T-helper 1 cell treated with Interleukin-12 subunit alpha and Interleukin-12 subunit beta and Interleukin-4 antibody, amounts not matched to agents 30 ng/mL and 1 ng/mL, for 36 hours (primary cell): Measurements from ENCODE around the gene CFHR4. TPM values are rescaled to one million over a fixed set of nuclear protein-coding genes. Genes with fewer than 3 reads are reported as not detected.
"Not testable (repeated sequence)": the region's sequence is repeated elsewhere in the genome, so short reads cannot be mapped to it uniquely, and the experiment has no call there.

Source experiments
- intact Hi-C: fragments of 100-400 bp; cut with micrococcal nuclease; formaldehyde crosslinking; loops from one replicate; pipeline ENCODE4 v1.15.1; 2024
- total RNA-seq: library from RNA; stranded (reverse); gene quantifications from 2 replicates; pipeline ENCODE4 v1.2.3, GENCODE V29; 2022

The CFHR4 gene
- not detected in 2 replicates for total RNA-seq

GRCh38 chr1:196887515-196888239 lies at the start of gene CFHR4:
Gene CFHR4, plus strand, starts transcription at chr1:196888052. Its CDS starts 99 bp downstream, at chr1:196888151.
- intact Hi-C loops, result no loop called here

- intact Hi-C loops, result not testable (repeated sequence)
These were observed 38.0 kb upstream of the CFHR4 start for GRCh38 chr1:196849613-196850492.

- intact Hi-C loops, result no loop called here
These were observed 31.8 kb upstream of the CFHR4 start for GRCh38 chr1:196856053-196856452.

- intact Hi-C loops, result no loop called here
These were observed 30.7 kb upstream of the CFHR4 start for GRCh38 chr1:196857188-196857587.

GRCh38 chr1:196858811-196859210 lies 29.0 kb upstream of the CFHR4 start:
- intact Hi-C loops, result no loop called here

- intact Hi-C loops, result no loop called here
These were observed 27.4 kb upstream of the CFHR4 start for GRCh38 chr1:196860323-196860884.

GRCh38 chr1:196861429-196861828 lies 26.4 kb upstream of the CFHR4 start:
- intact Hi-C loops, result no loop called here

GRCh38 chr1:196866974-196867373 lies 20.9 kb upstream of the CFHR4 start:
- intact Hi-C loops, result no loop called here

- intact Hi-C loops, result no loop called here
These were observed 14.5 kb upstream of the CFHR4 start for GRCh38 chr1:196873385-196873784.

- intact Hi-C loops, result no loop called here
These were observed 11.9 kb upstream of the CFHR4 start for GRCh38 chr1:196875935-196876334.

GRCh38 chr1:196877964-196878363 lies 9.9 kb upstream of the CFHR4 start:
- intact Hi-C loops, result no loop called here

- intact Hi-C loops, result not testable (repeated sequence)
These were observed 1.3 kb upstream of the CFHR4 start for GRCh38 chr1:196886560-196886959.

GRCh38 chr1:196890668-196891067 lies 2.8 kb downstream of the CFHR4 start:
- intact Hi-C loops, result no loop called here

- intact Hi-C loops, result no loop called here
These were observed 3.4 kb downstream of the CFHR4 start for GRCh38 chr1:196891251-196891650.

- intact Hi-C loops, result no loop called here
These were observed 8.5 kb downstream of the CFHR4 start for GRCh38 chr1:196896355-196896754.

- intact Hi-C loops, result no loop called here
These were observed 9.4 kb downstream of the CFHR4 start for GRCh38 chr1:196897158-196897828.

- intact Hi-C loops, result no loop called here
These were observed 14.5 kb downstream of the CFHR4 start for GRCh38 chr1:196902344-196902743.

GRCh38 chr1:196910215-196910614 lies 22.4 kb downstream of the CFHR4 start:
- intact Hi-C loops, result no loop called here

- intact Hi-C loops, result not testable (repeated sequence)
These were observed 24.4 kb downstream of the CFHR4 start for GRCh38 chr1:196912283-196912682.

- intact Hi-C loops, result not testable (repeated sequence)
These were observed 39.0 kb downstream of the CFHR4 start for GRCh38 chr1:196926839-196927238.

GRCh38 chr1:196932853-196933252 lies 45.0 kb downstream of the CFHR4 start:
- intact Hi-C loops, result not testable (repeated sequence)
